SK-N-SH (cell line): ENCODE results near the gene EBF4. TPM values are rescaled to one million over a fixed set of nuclear protein-coding genes. Genes with fewer than 3 reads are reported as not detected.

Experiments
- CTCF ChIA-PET: fragments of 300-600, 350-600 bp; formaldehyde crosslinking; extraction: SDS; loops from one replicate; lab custom pipeline; 2021; lab: Yijun Ruan, JAX
- POLR2A ChIA-PET: fragments of 350-600 bp; sonication (Branson Sonifier 250); formaldehyde crosslinking; extraction: SDS; loops from one replicate; lab custom pipeline; 2020; ENCODE audit warnings: antibody characterized with exemption, inconsistent platforms; lab: Yijun Ruan, JAX
- DNase-seq: peaks from one replicate; pipeline ENCODE4 v3.0.0; 2012
- H2AFZ ChIP-seq: fragments of 200-600 bp; sonication (generic); 2 replicates; pipeline ENCODE4 v1.8.1; 2016; ENCODE audit warnings: antibody characterized with exemption, mild to moderate bottlenecking, low read depth
- H3F3A ChIP-seq: fragments of 200-600 bp; sonication (generic); replicated peaks from 2 replicates; pipeline ENCODE3; 2016; ENCODE audit warnings: antibody characterized with exemption, mild to moderate bottlenecking; ENCODE audit not compliant: insufficient read depth
- H3K27ac ChIP-seq, 2 experiments: fragments of 200-500 bp in 1 of 2; fragments of 200-600 bp in 1 of 2; sonication (Bioruptor generic) in 1 of 2; sonication (generic), shearing (Covaris generic) in 1 of 2; 2 replicates each; pipeline versions ENCODE4 v1.5.1 to v1.6.1; 2014 to 2016; ENCODE audit warnings: low read depth in 2 of 2, inconsistent platforms in 1 of 2, low read length in 1 of 2, mild to moderate bottlenecking in 1 of 2, mixed read lengths in 1 of 2
- H3K27me3 ChIP-seq: fragments of 200-600 bp; sonication (generic), shearing (Covaris generic); 2 replicates; pipeline ENCODE4 v1.6.1; 2016; ENCODE audit warnings: mixed run types; ENCODE audit not compliant: insufficient read depth
- H3K36me3 ChIP-seq, 2 experiments: fragments of 200-500 bp in 1 of 2; fragments of 200-600 bp in 1 of 2; sonication (Bioruptor generic) in 1 of 2; sonication (generic) in 1 of 2; replicated peaks in 1 of 2; 2 replicates each; pipeline versions ENCODE3 to v1.5.1; 2014 to 2016; ENCODE audit warnings: low read length in 1 of 2, mild to moderate bottlenecking in 1 of 2; ENCODE audit not compliant: insufficient read depth in 2 of 2, control insufficient read depth in 1 of 2
- H3K4me1 ChIP-seq, 2 experiments: fragments of 200-500 bp in 1 of 2; fragments of 200-600 bp in 1 of 2; sonication (Bioruptor generic) in 1 of 2; sonication (generic), shearing (Covaris generic) in 1 of 2; 2 replicates each; pipeline versions ENCODE4 v1.5.1 to v1.6.1; 2014 to 2016; ENCODE audit warnings: low read depth in 1 of 2, low read length in 1 of 2, mixed run types in 1 of 2; ENCODE audit not compliant: insufficient read depth in 2 of 2, control insufficient read depth in 1 of 2
- H3K4me2 ChIP-seq: fragments of 200-600 bp; sonication (generic), shearing (Covaris generic); 2 replicates; pipeline ENCODE4 v1.6.1; 2017; ENCODE audit warnings: mixed run types
- H3K4me3 ChIP-seq, 2 experiments: fragments of 200-500 bp in 1 of 2; fragments of 200-600 bp in 1 of 2; sonication (Bioruptor generic) in 1 of 2; sonication (generic), shearing (Covaris generic) in 1 of 2; 2 replicates each; pipeline versions ENCODE4 v1.5.1 to v1.8.1; 2014 to 2016; ENCODE audit warnings: low read depth in 2 of 2, inconsistent platforms in 1 of 2, low read length in 1 of 2, mild to moderate bottlenecking in 1 of 2, mixed read lengths in 1 of 2, moderate library complexity in 1 of 2
- H3K79me2 ChIP-seq: fragments of 200-600 bp; sonication (generic); 2 replicates; pipeline ENCODE4 v1.8.1; 2017; ENCODE audit warnings: mild to moderate bottlenecking; ENCODE audit not compliant: insufficient read depth
- H3K9ac ChIP-seq: fragments of 200-600 bp; sonication (generic); 2 replicates; pipeline ENCODE4 v1.6.1; 2017; ENCODE audit warnings: mixed run types
- H3K9me2 ChIP-seq: fragments of 200-600 bp; sonication (generic); 2 replicates; pipeline ENCODE4 v1.6.1; 2017; ENCODE audit warnings: mixed run types
- H3K9me3 ChIP-seq: fragments of 200-600 bp; sonication (generic); 2 replicates; pipeline ENCODE4 v1.6.1; 2017; ENCODE audit warnings: mixed run types, mild to moderate bottlenecking, moderate library complexity
- H4K20me1 ChIP-seq: fragments of 200-600 bp; sonication (generic); 2 replicates; pipeline ENCODE4 v1.6.1; 2017; ENCODE audit warnings: mild to moderate bottlenecking, mixed run types; ENCODE audit not compliant: insufficient read depth
- ELF1 ChIP-seq: IDR thresholded peaks from 2 replicates; pipeline ENCODE4 v1.4.0; 2012
- EP300 ChIP-seq, 2 experiments: IDR thresholded peaks; 2 replicates each; pipeline versions ENCODE4 v1.4.0 to v1.6.1; 2012; ENCODE audit warnings: borderline replicate concordance in 1 of 2, low read depth in 1 of 2, low read length in 1 of 2
- FOXJ3 ChIP-seq: sonication (generic); formaldehyde crosslinking; IDR thresholded peaks from 2 replicates; pipeline ENCODE4 v1.5.1; 2020; ENCODE audit warnings: mild to moderate bottlenecking, missing genetic modification reagents
- FOXM1 ChIP-seq: IDR thresholded peaks from 2 replicates; pipeline ENCODE4 v1.4.0; 2012; ENCODE audit warnings: low read depth, mild to moderate bottlenecking
- GATA2 ChIP-seq: sonication (generic); formaldehyde crosslinking; IDR thresholded peaks from 2 replicates; pipeline ENCODE4 v1.5.0; 2020; ENCODE audit warnings: mild to moderate bottlenecking, missing genetic modification reagents
- JUND ChIP-seq: IDR thresholded peaks from 2 replicates; pipeline ENCODE4 v1.4.0; 2012
- MAX ChIP-seq: IDR thresholded peaks from 2 replicates; pipeline ENCODE4 v1.4.0; 2012; ENCODE audit warnings: low read depth
- MXI1 ChIP-seq: IDR thresholded peaks from 2 replicates; pipeline ENCODE4 v1.6.1; 2012; ENCODE audit warnings: mild to moderate bottlenecking, low read depth, low read length, improper control_type of control experiment
- NFIC ChIP-seq: IDR thresholded peaks from 2 replicates; pipeline ENCODE4 v1.4.0; 2012; ENCODE audit warnings: borderline replicate concordance
- NRF1 ChIP-seq: IDR thresholded peaks from 2 replicates; pipeline ENCODE4 v1.6.1; 2012; ENCODE audit warnings: low read depth, mild to moderate bottlenecking, low read length
- POLR2AphosphoS5 ChIP-seq: IDR thresholded peaks from 2 replicates; pipeline ENCODE4 v1.6.1; 2012; ENCODE audit warnings: low read depth, low read length
- RAD21 ChIP-seq: IDR thresholded peaks from 2 replicates; pipeline ENCODE4 v1.6.1; 2012; ENCODE audit warnings: mild to moderate bottlenecking, low read length
- REST ChIP-seq: IDR thresholded peaks from 2 replicates; pipeline ENCODE4 v1.6.1; 2012; ENCODE audit warnings: mild to moderate bottlenecking, low read depth, low read length, moderate library complexity
- SIN3A ChIP-seq: IDR thresholded peaks from 2 replicates; pipeline ENCODE4 v1.6.1; 2012; ENCODE audit warnings: low read depth, mild to moderate bottlenecking, low read length, moderate library complexity, borderline replicate concordance
- TCF12 ChIP-seq: IDR thresholded peaks from 2 replicates; pipeline ENCODE4 v1.4.0; 2012
- TEAD4 ChIP-seq: IDR thresholded peaks from 2 replicates; pipeline ENCODE4 v1.4.0; 2012; ENCODE audit warnings: mild to moderate bottlenecking, borderline replicate concordance; ENCODE audit not compliant: insufficient read depth
- USF2 ChIP-seq: fragments of 150-350 bp; IDR thresholded peaks from 2 replicates; pipeline ENCODE4 v1.6.1; 2017; ENCODE audit warnings: antibody characterized with exemption, low read length, low read depth, borderline replicate concordance
- YY1 ChIP-seq: IDR thresholded peaks from 2 replicates; pipeline ENCODE4 v1.4.0; 2012; ENCODE audit warnings: low read depth, mild to moderate bottlenecking
- ZBTB33 ChIP-seq: IDR thresholded peaks from 2 replicates; pipeline ENCODE4 v1.4.0; 2012; ENCODE audit warnings: low read depth, borderline replicate concordance
- WGBS: methylation state at CpG from one replicate; pipeline ENCODE4 v1.1.6; 2017; ENCODE audit warnings: low lambda C conversion rate; 5-methylcytosine and 5-hydroxymethylcytosine counted together
- polyA plus RNA-seq, 3 experiments: library from polyadenylated mRNA; depleted of rRNA; stranded (reverse); fragments of >200 nt; gene quantifications; 2 replicates each; pipeline ENCODE4 v1.2.3, GENCODE V29; 2012

Gene EBF4
- polyA plus RNA-seq, 1 of the 3 experiments (the other 2 are of a cell fraction), result 20.6 TPM

GRCh38 chr20:2755451-2756055, 63.0 kb downstream of the EBF4 start:
- Histone ChIP-seq H3K79me2 (no peaks in the 10 kb centered on the region), H3K4me1 (no peaks in the 10 kb centered on the region), H3K36me3 (no peaks in the 10 kb centered on the region), H3K9me3 (no peaks in the 10 kb centered on the region), H3K4me2 (no peak overlapping the region), H3F3A (no peaks in the 10 kb centered on the region), H3K4me3 (0 out of 4 replicates have a peak overlapping the region, but pooled peaks of 1 of the 2 experiments have one; percentile 11), H3K9me2 (no peaks in the 10 kb centered on the region), H3K9ac (no peak overlapping the region)
- no peak for DNase-seq
- CTCF ChIA-PET, result interaction anchor here (0.9 to 2.4 kb wide), 17 partner anchors 12 to 246 kb away, joined by 3 to 16 read pairs (median 5); partner anchors contain the start of gene NOP56
- WGBS, result 82% methylated on average over 17 of the region's 18 CpGs
- no peak for TF ChIP-seq REST
- TF ChIP-seq EP300 (IDR thresholded peaks at IDR 0.05; ENCODE audit: borderline replicate concordance in 1 of 2, low read depth in 1 of 2, low read length in 1 of 2), result no peak
- no peak for TF ChIP-seq RAD21
- TF ChIP-seq YY1, result no peak
- TF ChIP-seq NRF1, result no peak
- TF ChIP-seq TCF12, result no peak
- TF ChIP-seq ELF1, result no peak
- TF ChIP-seq MAX, result no peak
- no peak for TF ChIP-seq USF2
- TF ChIP-seq GATA2 (CRISPR knock-in tag), result no peak
- no peak for TF ChIP-seq ZBTB33
- no peak for TF ChIP-seq SIN3A
- no peak for TF ChIP-seq NFIC
- no peak for TF ChIP-seq MXI1
- TF ChIP-seq FOXJ3, result no peak
- no peak for TF ChIP-seq FOXM1
- no peak for TF ChIP-seq TEAD4
- no peak for TF ChIP-seq JUND
- TF ChIP-seq POLR2AphosphoS5, result no peak
- TF ChIP-seq, all 33 proteins: peak for 0
- POLR2A ChIA-PET, result no interaction called here
- Histone ChIP-seq H4K20me1 (no peaks in the 10 kb centered on the region), H2AFZ (no peak overlapping the region), H3K27ac (no peak overlapping the region), H3K27me3 (no peaks in the 10 kb centered on the region)
